GM12872 (cell line): Measurements from ENCODE around the gene KLHL12.

Source experiments
- CTCF ChIP-seq: IDR thresholded peaks from 3 replicates; pipeline ENCODE4 v1.5.1; 2011; ENCODE audit warnings: low read depth, mild to moderate bottlenecking, low read length, moderate library complexity; ENCODE audit not compliant: insufficient read depth

The KLHL12 gene

GRCh38 chr1:202932476-202932875 is 5.4 kb upstream of the KLHL12 start:
- no peak for TF ChIP-seq CTCF

GRCh38 chr1:202923533-202923932 is 3.5 kb downstream of the KLHL12 start:
- no peak for TF ChIP-seq CTCF

- no peak for TF ChIP-seq CTCF
Measured at GRCh38 chr1:202919615-202920014, 7.4 kb downstream of the KLHL12 start.

GRCh38 chr1:202915146-202915545 is 11.9 kb downstream of the KLHL12 start:
- TF ChIP-seq CTCF: no peak

- no peak for TF ChIP-seq CTCF
Measured at GRCh38 chr1:202909494-202909893, 17.5 kb downstream of the KLHL12 start.

- no peak for TF ChIP-seq CTCF
Measured at GRCh38 chr1:202908998-202909397, 18.0 kb downstream of the KLHL12 start.

GRCh38 chr1:202905331-202905730 is 21.7 kb downstream of the KLHL12 start:
- no peak for TF ChIP-seq CTCF

- no peak for TF ChIP-seq CTCF
Measured at GRCh38 chr1:202901555-202901954, 25.5 kb downstream of the KLHL12 start.
